Stimulated activated CD8-positive, alpha-beta memory T cell treated with anti-CD3 and anti-CD28 coated beads, Interleukin-15, amount 100 ng/mL, for 48 hours (primary cell): ENCODE measurements around the gene B3GALT6.
"Not testable (repeated sequence)": the region's sequence is repeated elsewhere in the genome, so short reads cannot be mapped to it uniquely, and the experiment has no call there.

Experiments used
- DNase-seq, 2 donors: peaks; one replicate each; pipeline ENCODE4 v3.0.0-alpha.2; 2020; ENCODE audit warnings: low read depth in 2 of 2

B3GALT6 gene

DNA sequence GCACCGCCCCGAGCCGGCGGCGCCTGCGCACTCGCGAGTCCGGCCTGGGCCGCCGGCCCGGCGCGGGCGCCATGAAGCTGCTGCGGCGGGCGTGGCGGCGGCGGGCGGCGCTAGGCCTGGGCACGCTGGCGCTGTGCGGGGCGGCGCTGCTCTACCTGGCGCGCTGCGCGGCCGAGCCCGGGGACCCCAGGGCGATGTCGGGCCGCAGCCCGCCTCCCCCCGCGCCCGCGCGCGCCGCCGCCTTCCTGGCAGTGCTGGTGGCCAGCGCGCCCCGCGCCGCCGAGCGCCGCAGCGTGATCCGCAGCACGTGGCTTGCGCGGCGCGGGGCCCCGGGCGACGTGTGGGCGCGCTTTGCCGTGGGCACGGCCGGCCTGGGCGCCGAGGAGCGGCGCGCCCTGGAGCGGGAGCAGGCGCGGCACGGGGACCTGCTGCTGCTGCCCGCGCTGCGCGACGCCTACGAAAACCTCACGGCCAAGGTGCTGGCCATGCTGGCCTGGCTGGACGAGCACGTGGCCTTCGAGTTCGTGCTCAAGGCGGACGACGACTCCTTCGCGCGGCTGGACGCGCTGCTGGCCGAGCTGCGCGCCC lies at the start of gene B3GALT6:
B3GALT6 (plus strand) TSS at position 30 of the 588 bp plus-strand sequence; CDS start at position 72, 42 bp downstream.
- DNase-seq, result no peak

DNA sequence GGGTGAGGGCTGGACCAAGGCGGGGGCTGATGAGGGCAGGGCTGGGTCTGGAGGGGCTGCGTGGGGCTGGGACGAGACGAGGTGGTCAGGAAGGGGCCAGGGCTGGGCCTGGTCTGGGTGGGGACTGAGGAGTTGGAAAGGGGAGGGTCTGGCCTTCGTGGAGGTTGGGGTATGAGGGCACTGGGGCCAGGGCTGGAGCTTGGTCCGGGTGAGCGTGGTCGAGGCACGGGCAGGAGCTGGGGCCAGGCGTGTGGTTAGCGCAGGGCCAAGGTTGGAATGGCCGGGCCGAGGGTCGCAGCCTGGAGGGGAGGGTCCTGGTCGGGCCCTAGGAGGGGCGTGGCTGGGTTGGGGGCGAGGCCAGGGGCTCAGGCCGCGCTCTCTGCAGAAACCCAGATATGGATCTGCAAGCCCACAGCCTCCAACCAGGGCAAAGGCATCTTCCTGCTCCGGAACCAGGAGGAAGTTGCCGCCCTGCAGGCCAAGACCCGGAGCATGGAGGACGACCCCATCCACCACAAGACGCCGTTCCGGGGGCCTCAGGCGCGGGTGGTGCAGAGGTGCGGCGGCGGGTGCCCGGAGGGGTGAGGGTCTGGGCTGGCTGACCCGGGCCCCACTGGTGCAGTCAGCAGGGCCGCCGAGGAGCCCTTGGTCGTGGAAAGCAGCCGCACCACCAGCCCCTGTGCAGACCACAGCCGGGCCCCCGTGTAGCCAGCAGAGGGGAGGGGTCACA lies 49.4 kb upstream of the B3GALT6 start:
- DNase-seq, result no peak

GRCh38 chr1:1183221-1183747 lies 48.8 kb upstream of the B3GALT6 start:
- DNase-seq, result no peak

- DNase-seq, result no peak
Observed at GRCh38 chr1:1183833-1184775, 47.9 kb upstream of the B3GALT6 start.

GRCh38 chr1:1185101-1185765 lies 46.8 kb upstream of the B3GALT6 start:
- DNase-seq, result no peak

- no peak for DNase-seq
Observed at GRCh38 chr1:1187938-1188337, 44.1 kb upstream of the B3GALT6 start.

GRCh38 chr1:1189111-1189510 lies 42.9 kb upstream of the B3GALT6 start:
- DNase-seq, result no peak

GRCh38 chr1:1191734-1192133 lies 40.3 kb upstream of the B3GALT6 start:
- DNase-seq, result no peak

- DNase-seq, result no peak
Observed at GRCh38 chr1:1194723-1195122, 37.3 kb upstream of the B3GALT6 start.

GRCh38 chr1:1195726-1196125 lies 36.3 kb upstream of the B3GALT6 start:
- DNase-seq, result not testable (repeated sequence)

DNA sequence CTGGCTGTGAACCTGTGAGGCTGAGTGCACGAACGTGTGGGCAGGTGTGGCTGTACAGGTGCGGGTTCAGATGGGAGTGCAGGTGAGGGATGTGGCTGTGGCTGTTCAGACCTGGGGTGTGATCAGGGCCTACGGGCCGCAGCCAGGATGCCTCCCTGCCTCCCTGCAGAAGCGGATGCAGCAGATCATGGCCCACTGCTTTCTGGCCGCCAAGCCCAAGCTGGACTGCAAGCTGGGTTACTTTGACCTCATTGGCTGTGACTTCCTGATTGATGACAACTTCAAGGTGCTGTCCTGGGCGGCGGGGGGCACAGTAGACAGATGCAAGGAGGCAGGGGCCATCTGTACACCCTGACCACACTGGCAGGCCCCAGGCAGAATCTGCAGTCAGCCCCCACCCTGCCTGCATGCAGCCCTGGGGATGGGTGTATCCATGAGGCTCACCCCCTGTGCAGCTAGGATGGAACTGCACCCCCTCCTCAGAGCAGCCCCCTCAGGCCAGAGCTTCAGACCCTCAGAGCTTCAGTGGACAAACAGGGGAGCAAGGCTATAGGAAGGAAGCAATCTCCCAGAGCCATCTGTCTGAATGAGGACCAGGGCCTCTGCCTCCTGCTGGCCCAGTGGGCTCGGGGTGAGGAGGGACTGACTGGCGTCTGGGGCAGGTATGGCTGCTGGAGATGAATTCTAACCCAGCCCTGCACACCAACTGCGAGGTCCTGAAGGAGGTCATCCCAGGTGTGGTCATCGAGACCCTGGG lies 35.4 kb upstream of the B3GALT6 start:
- no peak for DNase-seq

GRCh38 chr1:1197188-1197500 lies 34.9 kb upstream of the B3GALT6 start:
- DNase-seq, result no peak

- no peak for DNase-seq
Observed at GRCh38 chr1:1197551-1198422, 34.2 kb upstream of the B3GALT6 start.

DNA sequence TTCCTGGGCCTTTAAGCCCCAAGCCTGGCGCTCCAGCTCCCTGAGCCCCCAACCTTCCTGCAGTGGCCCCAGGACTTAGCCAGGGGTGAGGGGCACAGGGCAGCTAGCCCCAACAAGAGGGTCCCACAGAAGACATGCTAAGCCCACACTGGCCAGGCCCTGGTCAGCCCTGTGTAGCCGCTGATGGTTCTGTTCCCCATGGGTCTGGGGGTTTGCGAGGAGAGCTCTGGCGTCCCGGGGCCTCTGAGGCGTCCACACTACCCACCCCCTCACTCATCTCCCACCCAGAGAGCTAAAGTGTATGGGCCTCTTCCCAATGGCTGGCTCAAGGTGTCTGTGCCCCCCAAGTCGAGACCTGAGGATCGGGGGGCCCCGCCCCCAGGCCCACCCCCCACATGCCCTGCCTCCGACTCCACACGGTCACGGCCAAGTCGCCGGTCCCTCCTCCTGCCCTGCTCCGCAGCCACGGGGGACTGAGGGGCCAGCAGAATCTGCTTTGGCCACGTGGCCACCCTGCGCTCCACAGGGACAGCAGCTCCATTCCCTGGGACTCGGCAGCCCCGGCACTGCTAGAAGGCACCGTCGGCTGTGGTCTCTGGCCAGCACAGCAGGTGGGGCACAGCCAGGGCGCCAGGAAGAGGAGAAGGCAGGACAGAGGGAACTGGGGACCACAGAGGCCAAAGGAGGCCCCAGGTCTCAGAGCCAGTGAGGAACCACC lies 33.5 kb upstream of the B3GALT6 start:
- no peak for DNase-seq

DNA sequence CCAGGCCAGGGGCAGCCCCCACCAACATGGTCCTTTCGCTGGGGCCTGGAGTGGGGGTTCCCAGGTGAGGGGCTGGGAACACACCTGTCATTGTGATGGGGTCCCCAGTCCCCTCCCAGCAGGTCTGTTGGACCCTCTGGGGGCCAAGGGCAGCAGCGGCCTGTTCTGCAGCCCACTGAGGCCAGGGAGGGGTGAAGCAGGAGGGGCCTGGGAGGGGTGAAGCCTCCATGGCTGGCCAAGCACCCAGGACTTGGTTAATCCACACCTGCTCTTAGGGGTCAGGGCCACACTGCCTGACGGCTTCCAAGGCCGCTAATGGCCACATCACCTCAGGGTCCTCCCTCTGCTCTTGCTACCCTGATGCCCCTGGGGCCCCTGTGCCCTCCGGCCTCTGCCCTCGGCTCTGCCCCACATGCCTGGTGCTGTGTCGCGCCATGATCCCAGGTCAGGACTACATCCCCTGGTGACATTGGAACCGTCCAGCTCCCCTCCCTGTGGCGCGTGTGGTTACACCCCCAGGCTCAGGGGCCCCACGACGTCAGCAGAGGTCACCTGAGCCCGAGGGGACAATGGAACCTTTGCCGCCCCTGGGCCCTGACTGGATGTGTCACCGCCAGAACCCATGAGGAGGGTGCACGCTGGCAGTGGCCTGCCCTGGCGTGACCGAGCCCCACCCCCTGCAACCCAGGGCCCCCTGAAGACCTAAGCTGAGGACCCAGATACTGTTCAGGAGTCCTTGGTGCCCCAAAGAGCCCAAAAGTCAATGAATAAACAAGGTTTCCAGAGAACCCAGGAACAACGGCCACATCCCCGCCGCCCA lies 32.7 kb upstream of the B3GALT6 start:
- no peak for DNase-seq

- DNase-seq, result no peak
Observed at GRCh38 chr1:1199961-1200875, 31.8 kb upstream of the B3GALT6 start.
